Karpas-422 (cell line): Measurements from ENCODE around the gene MUC2. TPM values are rescaled to one million over a fixed set of nuclear protein-coding genes. Genes with fewer than 3 reads are reported as not detected.

ENCODE experiments used
- DNase-seq: peaks from one replicate; pipeline ENCODE4 v3.0.0-alpha.2; 2015
- H2AFZ ChIP-seq: fragments of 200-600 bp; sonication (generic); 2 replicates; pipeline ENCODE4 v1.6.1; 2014; ENCODE audit warnings: antibody characterized with exemption, low read length, mixed read lengths
- H3K27ac ChIP-seq: fragments of 200-600 bp; sonication (generic); 2 replicates; pipeline ENCODE4 v1.5.1; 2014; ENCODE audit warnings: mild to moderate bottlenecking, low read length, moderate library complexity
- H3K27me3 ChIP-seq: fragments of 200-600 bp; sonication (generic); 2 replicates; pipeline ENCODE4 v1.6.1; 2014; ENCODE audit warnings: low read length, mixed read lengths
- H3K36me3 ChIP-seq: fragments of 200-600 bp; sonication (generic); 2 replicates; pipeline ENCODE4 v1.6.1; 2014; ENCODE audit warnings: low read length, mixed read lengths; ENCODE audit not compliant: insufficient read depth
- H3K4me1 ChIP-seq: fragments of 200-600 bp; sonication (generic); 2 replicates; pipeline ENCODE4 v1.6.1; 2014; ENCODE audit warnings: mild to moderate bottlenecking, low read length, mixed read lengths
- H3K4me2 ChIP-seq: fragments of 200-600 bp; sonication (generic); 2 replicates; pipeline ENCODE4 v1.6.1; 2014; ENCODE audit warnings: low read length, low read depth, mild to moderate bottlenecking; ENCODE audit not compliant: poor library complexity, severe bottlenecking
- H3K4me3 ChIP-seq: fragments of 200-600 bp; sonication (generic); 2 replicates; pipeline ENCODE4 v1.5.1; 2014; ENCODE audit warnings: mild to moderate bottlenecking, antibody characterized with exemption, low read length, mixed read lengths
- H3K79me2 ChIP-seq: fragments of 200-600 bp; sonication (generic); 2 replicates; pipeline ENCODE4 v1.6.1; 2014; ENCODE audit warnings: mild to moderate bottlenecking, low read length, mixed read lengths
- H3K9ac ChIP-seq: fragments of 200-600 bp; sonication (generic); 2 replicates; pipeline ENCODE4 v1.6.0; 2014; ENCODE audit warnings: low read length
- H3K9me2 ChIP-seq: fragments of 200-600 bp; sonication (generic), shearing (Covaris generic); replicated peaks from 2 replicates; pipeline ENCODE4 v1.6.0; 2014; ENCODE audit warnings: mild to moderate bottlenecking, low read length, moderate library complexity; ENCODE audit not compliant: insufficient read depth
- H3K9me3 ChIP-seq: fragments of 300-700, 200-600 bp; sonication (generic); 2 replicates; pipeline ENCODE4 v1.6.1; 2014; ENCODE audit warnings: low read length, mixed read lengths
- H4K20me1 ChIP-seq: fragments of 200-600 bp; sonication (generic); 2 replicates; pipeline ENCODE4 v1.6.1; 2014; ENCODE audit warnings: mild to moderate bottlenecking, antibody characterized with exemption, low read length, low read depth; ENCODE audit not compliant: insufficient read depth
- total RNA-seq: library from RNA; depleted of rRNA; stranded (reverse); fragments of >200 nt; shearing (Covaris generic); gene quantifications from 2 replicates; pipeline ENCODE4 v1.2.3, GENCODE V29; 2014; ENCODE audit warnings: low replicate concordance

The MUC2 gene
- total RNA-seq, 1 experiment from 2014 or later: not detected

GRCh38 chr11:1084561-1085439 is 10.1 kb downstream of the MUC2 start:
- Histone ChIP-seq H3K4me1 (no peaks in the 10 kb centered on the region), H3K4me3 (no peak overlapping the region), H3K9me3 (no peaks in the 10 kb centered on the region), H3K9ac (no peak overlapping the region), H3K9me2 (no peaks in the 10 kb centered on the region), H3K36me3 (no peaks in the 10 kb centered on the region), H3K27me3 (no peaks in the 10 kb centered on the region), H3K79me2 (no peaks in the 10 kb centered on the region), H2AFZ (no peak overlapping the region), H3K4me2 (no peak overlapping the region), H4K20me1 (no peaks in the 10 kb centered on the region), H3K27ac (no peak overlapping the region)
- no peak for DNase-seq

- Histone ChIP-seq H4K20me1 (no peaks in the 10 kb centered on the region), H3K79me2 (no peaks in the 10 kb centered on the region), H3K27ac (no peak overlapping the region), H3K4me3 (no peak overlapping the region), H2AFZ (no peak overlapping the region), H3K9me3 (no peaks in the 10 kb centered on the region), H3K9ac (no peak overlapping the region), H3K4me2 (no peak overlapping the region), H3K4me1 (no peaks in the 10 kb centered on the region), H3K9me2 (no peaks in the 10 kb centered on the region), H3K27me3 (no peaks in the 10 kb centered on the region), H3K36me3 (no peaks in the 10 kb centered on the region)
- no peak for DNase-seq
These were observed 10.9 kb downstream of the MUC2 start for GRCh38 chr11:1085440-1086170.

- H3K9me2 ChIP-seq: no peaks in the 10 kb centered on the region
- H4K20me1 ChIP-seq: no peaks in the 10 kb centered on the region
- no peak overlapping the region for H3K9ac ChIP-seq
- no peaks in the 10 kb centered on the region for H3K9me3 ChIP-seq
- H3K4me1 ChIP-seq: no peaks in the 10 kb centered on the region
- no peak for DNase-seq
- H3K4me2 ChIP-seq: no peak overlapping the region
- no peaks in the 10 kb centered on the region for H3K36me3 ChIP-seq
- no peaks in the 10 kb centered on the region for H3K27me3 ChIP-seq
- H3K79me2 ChIP-seq: no peaks in the 10 kb centered on the region
- H2AFZ ChIP-seq: no peak overlapping the region
- no peak overlapping the region for H3K27ac ChIP-seq
- no peak overlapping the region for H3K4me3 ChIP-seq
These were observed 11.8 kb downstream of the MUC2 start for GRCh38 chr11:1086171-1087102.

GRCh38 chr11:1087279-1087960 is 12.7 kb downstream of the MUC2 start:
- no peak overlapping the region for H2AFZ ChIP-seq
- no peaks in the 10 kb centered on the region for H3K36me3 ChIP-seq
- H3K4me1 ChIP-seq: no peaks in the 10 kb centered on the region
- no peak overlapping the region for H3K27ac ChIP-seq
- H3K27me3 ChIP-seq: no peaks in the 10 kb centered on the region
- H3K9me3 ChIP-seq: no peaks in the 10 kb centered on the region
- no peak overlapping the region for H3K4me2 ChIP-seq
- no peak overlapping the region for H3K9ac ChIP-seq
- DNase-seq: no peak
- H3K79me2 ChIP-seq: no peaks in the 10 kb centered on the region
- H4K20me1 ChIP-seq: no peaks in the 10 kb centered on the region
- no peak overlapping the region for H3K4me3 ChIP-seq
- no peaks in the 10 kb centered on the region for H3K9me2 ChIP-seq

- H3K27ac ChIP-seq: no peak overlapping the region
- H3K36me3 ChIP-seq: no peaks in the 10 kb centered on the region
- H3K4me2 ChIP-seq: no peak overlapping the region
- no peak overlapping the region for H2AFZ ChIP-seq
- H3K4me3 ChIP-seq: no peak overlapping the region
- no peaks in the 10 kb centered on the region for H3K9me3 ChIP-seq
- no peaks in the 10 kb centered on the region for H3K9me2 ChIP-seq
- H4K20me1 ChIP-seq: no peaks in the 10 kb centered on the region
- no peaks in the 10 kb centered on the region for H3K4me1 ChIP-seq
- H3K79me2 ChIP-seq: no peaks in the 10 kb centered on the region
- H3K9ac ChIP-seq: no peak overlapping the region
- DNase-seq: peak; percentile 80
- H3K27me3 ChIP-seq: no peaks in the 10 kb centered on the region
These were observed 13.6 kb downstream of the MUC2 start for GRCh38 chr11:1087961-1088926.

GRCh38 chr11:1088927-1089737 is 14.5 kb downstream of the MUC2 start:
- Histone ChIP-seq H2AFZ (no peak overlapping the region), H3K9me2 (no peaks in the 10 kb centered on the region), H3K9me3 (no peaks in the 10 kb centered on the region), H3K4me2 (no peak overlapping the region), H3K36me3 (no peaks in the 10 kb centered on the region), H3K9ac (no peak overlapping the region), H3K4me1 (no peaks in the 10 kb centered on the region), H4K20me1 (no peaks in the 10 kb centered on the region), H3K27me3 (no peaks in the 10 kb centered on the region), H3K27ac (no peak overlapping the region), H3K79me2 (no peaks in the 10 kb centered on the region), H3K4me3 (no peak overlapping the region)
- no peak for DNase-seq
